K562 (cell line): Measurements from ENCODE around the gene LCNL1. TPM values are rescaled to one million over a fixed set of nuclear protein-coding genes. Genes with fewer than 3 reads are reported as not detected.

Experiments used
- ATAC-seq: fragments of 200-7000 bp; cut with Tn5 transposase; 3 replicates; pipeline ENCODE4 v1.9.1; 2020; ENCODE audit warnings: moderate library complexity
- BruUV-seq: library from RNA; stranded (reverse); fragments of 400-500 nt; replicated peaks from 2 replicates; lab custom pipeline; 2021; lab: Mats Ljungman, UMichigan
- CTCF ChIA-PET: fragments of 300-600 bp; formaldehyde crosslinking; extraction: SDS; loops from one replicate; lab custom pipeline; 2021; ENCODE audit warnings: low intra/inter-chr PET ratio; lab: Yijun Ruan, JAX
- POLR2A ChIA-PET: fragments of 300-600, 350-650 bp; sonication (Branson Sonifier 250); formaldehyde crosslinking; extraction: SDS; loops from one replicate; lab custom pipeline; 2021; ENCODE audit warnings: antibody characterized with exemption, inconsistent platforms; lab: Yijun Ruan, JAX
- DNase-seq, 4 experiments: peaks; one replicate each; pipeline versions ENCODE4 v3.0.0 to v3.0.0-alpha.2; 2011 to 2018; ENCODE audit warnings: low spot score in 3 of 4, mixed read lengths in 3 of 4; ENCODE audit errors: extremely low read depth in 1 of 4
- FAIRE-seq: peaks from 2 replicates; lab custom pipeline; 2011; peaks lifted over from hg19 to GRCh38; lab: Jason Lieb, UNC
- H2AFZ ChIP-seq: 2 replicates; pipeline ENCODE4 v1.6.0; 2011; ENCODE audit warnings: low read depth, low read length, control low read depth, inconsistent platforms
- H3K27ac ChIP-seq: fragments of 200-600 bp; 3 replicates; pipeline ENCODE4 v1.8.0; 2011; ENCODE audit warnings: low read depth, mild to moderate bottlenecking, control low read depth, inconsistent platforms, low read length, moderate library complexity, mixed read lengths; ENCODE audit errors: extremely low read depth
- H3K27me3 ChIP-seq, 2 experiments: fragments of 300-600 bp in 1 of 2; 2 replicates in 1 of 2; 3 replicates in 1 of 2; pipeline versions ENCODE4 v1.6.0 to v1.8.0; 2011; ENCODE audit warnings: inconsistent platforms in 2 of 2, low read length in 2 of 2, mild to moderate bottlenecking in 1 of 2, mixed read lengths in 1 of 2, moderate library complexity in 1 of 2; ENCODE audit not compliant: control insufficient read depth in 2 of 2, insufficient read depth in 2 of 2
- H3K36me3 ChIP-seq: fragments of 300-600 bp; 3 replicates; pipeline ENCODE4 v1.8.0; 2011; ENCODE audit warnings: mild to moderate bottlenecking, low read length, inconsistent platforms; ENCODE audit not compliant: control insufficient read depth, insufficient read depth
- H3K4me1 ChIP-seq, 2 experiments: fragments of 200-600 bp in 1 of 2; replicated peaks in 1 of 2; 2 replicates in 1 of 2; 3 replicates in 1 of 2; pipeline versions ENCODE4 v1.5.1 to v1.8.0; 2011; ENCODE audit warnings: inconsistent platforms in 2 of 2, low read length in 2 of 2, mild to moderate bottlenecking in 1 of 2, mixed read lengths in 1 of 2, moderate library complexity in 1 of 2; ENCODE audit not compliant: control insufficient read depth in 2 of 2, insufficient read depth in 2 of 2
- H3K4me2 ChIP-seq: 2 replicates; pipeline ENCODE4 v1.6.1; 2011; ENCODE audit warnings: low read length, control low read depth, inconsistent platforms, mixed read lengths; ENCODE audit not compliant: insufficient read depth
- H3K4me3 ChIP-seq: fragments of 200-600 bp; sonication (generic), shearing (Covaris generic); 2 replicates; pipeline ENCODE4 v1.5.1; 2016; ENCODE audit warnings: control low read depth, inconsistent platforms
- H3K79me2 ChIP-seq: fragments of 200-600 bp; 3 replicates; pipeline ENCODE4 v1.8.0; 2011; ENCODE audit warnings: low read length, inconsistent platforms; ENCODE audit not compliant: control insufficient read depth, insufficient read depth
- H3K9ac ChIP-seq, 2 experiments: 2 replicates each; pipeline versions ENCODE4 v1.6.0 to v1.6.1; 2011; ENCODE audit warnings: low read depth in 2 of 2, low read length in 2 of 2, control low read depth in 1 of 2, inconsistent platforms in 1 of 2, mild to moderate bottlenecking in 1 of 2, mixed read lengths in 1 of 2; ENCODE audit not compliant: insufficient read depth in 1 of 2
- H3K9me1 ChIP-seq: one replicate; pipeline ENCODE4 v1.6.0; 2011; ENCODE audit warnings: inconsistent platforms, mild to moderate bottlenecking, low read length, moderate library complexity; ENCODE audit not compliant: control insufficient read depth, insufficient read depth
- H3K9me3 ChIP-seq: replicated peaks from 2 replicates; pipeline ENCODE4 v1.5.1; 2011; ENCODE audit warnings: low read depth, low read length, inconsistent platforms; ENCODE audit not compliant: control insufficient read depth, insufficient read depth
- H4K20me1 ChIP-seq: replicated peaks from 2 replicates; pipeline ENCODE4 v1.6.1; 2011; ENCODE audit warnings: low read length, inconsistent platforms, mixed read lengths; ENCODE audit not compliant: control insufficient read depth, insufficient read depth
- ATF7 ChIP-seq: fragments of 450-650 bp; IDR thresholded peaks from 2 replicates; pipeline ENCODE4 v1.7.1; 2014; ENCODE audit warnings: mild to moderate bottlenecking, moderate library complexity
- BHLHE40 ChIP-seq: IDR thresholded peaks from 2 replicates; pipeline ENCODE4 v1.6.1; 2011; ENCODE audit warnings: low read length, improper control_type of control experiment
- CBX2 ChIP-seq: fragments of 200-600 bp; sonication (generic); IDR thresholded peaks from one replicate; pipeline ENCODE4 v1.6.1; 2012; ENCODE audit warnings: mild to moderate bottlenecking, low read length, inconsistent platforms; ENCODE audit not compliant: insufficient read depth, poor library complexity, severe bottlenecking
- HNRNPL ChIP-seq: fragments of 200-400 bp; formaldehyde crosslinking; IDR thresholded peaks from 2 replicates; pipeline ENCODE4 v1.6.1; 2017; ENCODE audit warnings: low read depth, mild to moderate bottlenecking, low read length
- L3MBTL2 ChIP-seq: fragments of 450-650 bp; IDR thresholded peaks from 2 replicates; pipeline ENCODE4 v1.6.1; 2016; ENCODE audit warnings: mild to moderate bottlenecking, moderate library complexity
- LARP7 ChIP-seq: fragments of 450-650 bp; IDR thresholded peaks from 2 replicates; pipeline ENCODE4 v1.6.1; 2016
- NFIC ChIP-seq: fragments of 450-650 bp; IDR thresholded peaks from 2 replicates; pipeline ENCODE4 v1.6.1; 2017; ENCODE audit warnings: mild to moderate bottlenecking, inconsistent platforms
- PKNOX1 ChIP-seq: fragments of 450-650 bp; IDR thresholded peaks from 2 replicates; pipeline ENCODE4 v1.6.1; 2016
- RNF2 ChIP-seq: sonication (generic); IDR thresholded peaks from 2 replicates; pipeline ENCODE4 v1.6.1; 2016
- SRSF3 ChIP-seq: fragments of 200-400 bp; formaldehyde crosslinking; IDR thresholded peaks from 2 replicates; pipeline ENCODE4 v1.6.1; 2016; ENCODE audit warnings: mild to moderate bottlenecking, low read length, moderate library complexity; ENCODE audit not compliant: insufficient read depth
- ZNF740 ChIP-seq, 3 experiments: fragments of 200-800 bp in 1 of 3; sonication (Bioruptor generic) in 1 of 3; sonication (generic) in 1 of 3; formaldehyde crosslinking in 1 of 3; IDR thresholded peaks; 2 replicates each; pipeline versions ENCODE4 v1.6.1 to v1.8.0; 2016 to 2022; ENCODE audit warnings: mild to moderate bottlenecking in 2 of 3, missing compliant biosample characterization in 2 of 3, missing genetic modification characterization in 2 of 3, missing genetic modification reagents in 1 of 3
- WGBS: fragments of 100-300 bp; shearing (Covaris generic); methylation state at CpG from one replicate; pipeline ENCODE4 v1.1.6; 2016; ENCODE audit warnings: low coverage, mixed read lengths; ENCODE audit not compliant: insufficient coverage; ENCODE audit errors: missing lambda C conversion rate; 5-methylcytosine and 5-hydroxymethylcytosine counted together
- in situ Hi-C: fragments of 300-500 bp; cut with MboI; formaldehyde crosslinking; loops from 4 replicates; pipeline ENCODE4 v1.15.0; 2018; ENCODE audit warnings: inconsistent platforms, mixed read lengths
- intact Hi-C: fragments of 100-400 bp; cut with micrococcal nuclease; formaldehyde crosslinking; loops from 2 replicates; pipeline ENCODE4 v1.14.2; 2022
- polyA plus RNA-seq, 8 experiments: library from polyadenylated mRNA; depleted of rRNA in 4 of 8; stranded (reverse) in 5 of 8; unstranded in 3 of 8; fragments of >200 nt; fragmentation: Nextera tagmentation in 2 of 8; fragmentation: Illumina TruSeq in 1 of 8; extraction: Ambion mirVana in 2 of 8; extraction: Trizol in 1 of 8; gene quantifications; 2 replicates each; pipeline versions ENCODE4 v1.2.1 to v1.2.3, GENCODE V29; 2011 to 2014; ENCODE audit warnings: inconsistent platforms in 1 of 8, missing spikeins in 1 of 8
- total RNA-seq, 7 experiments: library from RNA; depleted of rRNA in 6 of 7; stranded (reverse); fragments of >200 nt in 6 of 7; fragmentation: Illumina TruSeq in 2 of 7; extraction: Trizol in 2 of 7; gene quantifications; 2 replicates each; pipeline versions ENCODE4 v1.2.1 to v1.2.3, GENCODE V29; 2011 to 2021; ENCODE audit warnings: low replicate concordance in 1 of 7
- TF ChIP-seq, protein P1 (sequence below), 2 experiments: IDR thresholded peaks; 2 replicates each; pipeline ENCODE4 v1.6.1; 2011; ENCODE audit warnings: borderline replicate concordance in 1 of 2, control low read depth in 1 of 2, low read depth in 1 of 2, low read length in 1 of 2, mild to moderate bottlenecking in 1 of 2, mixed read lengths in 1 of 2, moderate library complexity in 1 of 2; ENCODE audit not compliant: insufficient read depth in 1 of 2, insufficient read length in 1 of 2, poor library complexity in 1 of 2, severe bottlenecking in 1 of 2; ENCODE audit errors: extremely low read depth in 1 of 2
- TF ChIP-seq, protein P2 (sequence below): sonication (generic); formaldehyde crosslinking; IDR thresholded peaks from 2 replicates; pipeline ENCODE4 v1.9.0; 2022; ENCODE audit warnings: mild to moderate bottlenecking, missing genetic modification reagents
- TF ChIP-seq, protein P3 (sequence below): sonication (generic); formaldehyde crosslinking; IDR thresholded peaks from 2 replicates; pipeline ENCODE4 v1.8.1; 2023; ENCODE audit warnings: mild to moderate bottlenecking, missing genetic modification reagents

LCNL1 gene
- total and polyA plus RNA-seq, 9 of the 15 experiments (the other 6 are each of a cell fraction or from before 2014, with no cell fraction given) = 0.04 to 0.16 (median 0.04) TPM; not detected in 4

- FAIRE-seq = no peak
- no TSS peak for BruUV-seq
- Histone ChIP-seq H3K79me2 (no peaks in the 10 kb centered on the region), H3K27me3 (no peaks in the 10 kb centered on the region), H3K36me3 (no peaks in the 10 kb centered on the region), H3K4me1 (peaks cover 0 to 70% of the 10 kb centered on the region in 2 experiments; a peak in 2 of 5 replicates), H3K27ac (no peak overlapping the region), H4K20me1 (no peaks in the 10 kb centered on the region), H3K9me3 (no peaks in the 10 kb centered on the region), H3K9me1 (no peaks in the 10 kb centered on the region), H3K9ac (peak overlapping the region in 1 of 2 experiments; percentile 80; a peak in 2 of 4 replicates), H2AFZ (peak overlapping the region; percentile 54; the same call in 1 of the 2 replicates), H3K4me2 (peak overlapping the region; percentile 41), H3K4me3 (no peak overlapping the region)
- in situ Hi-C loops (no loop called here), intact Hi-C loops (no loop called here)
- peak; percentile 96 for ATAC-seq
- 25% methylated on average over 40 of the region's 67 CpGs for WGBS
- ChIA-PET CTCF (no interaction called here), POLR2A (no interaction called here)
- DNase-seq = peak; percentile 75 to 97 (median 96)
- TF ChIP-seq, protein P1, sequence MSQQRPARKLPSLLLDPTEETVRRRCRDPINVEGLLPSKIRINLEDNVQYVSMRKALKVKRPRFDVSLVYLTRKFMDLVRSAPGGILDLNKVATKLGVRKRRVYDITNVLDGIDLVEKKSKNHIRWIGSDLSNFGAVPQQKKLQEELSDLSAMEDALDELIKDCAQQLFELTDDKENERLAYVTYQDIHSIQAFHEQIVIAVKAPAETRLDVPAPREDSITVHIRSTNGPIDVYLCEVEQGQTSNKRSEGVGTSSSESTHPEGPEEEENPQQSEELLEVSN (IDR thresholded peaks at IDR 0.05; ENCODE audit: borderline replicate concordance in 1 of 2, extremely low read depth in 1 of 2, insufficient read depth in 1 of 2, insufficient read length in 1 of 2, low read depth in 1 of 2, low read length in 1 of 2, poor library complexity in 1 of 2, severe bottlenecking in 1 of 2) = peak; percentile 78 to 95
- TF ChIP-seq, protein P2, sequence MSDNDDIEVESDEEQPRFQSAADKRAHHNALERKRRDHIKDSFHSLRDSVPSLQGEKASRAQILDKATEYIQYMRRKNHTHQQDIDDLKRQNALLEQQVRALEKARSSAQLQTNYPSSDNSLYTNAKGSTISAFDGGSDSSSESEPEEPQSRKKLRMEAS (CRISPR knock-in tag) = peak; percentile 87
- TF ChIP-seq CBX2 = no peak
- 0 out of 2 replicates have a peak, but pooled peaks have one; percentile 55 for TF ChIP-seq ZNF740 (CRISPR knock-in tag; IDR thresholded peaks at IDR 0.05)
- no peak for TF ChIP-seq ZNF740 (tag; IDR thresholded peaks at IDR 0.05)
- TF ChIP-seq ATF7 = no peak
- TF ChIP-seq L3MBTL2 = peak; percentile 69
- peak; percentile 93 for TF ChIP-seq HNRNPL
- TF ChIP-seq PKNOX1 = 0 out of 2 replicates have a peak, but pooled peaks have one; percentile 17
- TF ChIP-seq NFIC = peak; percentile 44
- peak; percentile 68 for TF ChIP-seq BHLHE40
- no peak for TF ChIP-seq LARP7
- no peak for TF ChIP-seq RNF2
- TF ChIP-seq SRSF3 = no peak
- TF ChIP-seq, protein P3, sequence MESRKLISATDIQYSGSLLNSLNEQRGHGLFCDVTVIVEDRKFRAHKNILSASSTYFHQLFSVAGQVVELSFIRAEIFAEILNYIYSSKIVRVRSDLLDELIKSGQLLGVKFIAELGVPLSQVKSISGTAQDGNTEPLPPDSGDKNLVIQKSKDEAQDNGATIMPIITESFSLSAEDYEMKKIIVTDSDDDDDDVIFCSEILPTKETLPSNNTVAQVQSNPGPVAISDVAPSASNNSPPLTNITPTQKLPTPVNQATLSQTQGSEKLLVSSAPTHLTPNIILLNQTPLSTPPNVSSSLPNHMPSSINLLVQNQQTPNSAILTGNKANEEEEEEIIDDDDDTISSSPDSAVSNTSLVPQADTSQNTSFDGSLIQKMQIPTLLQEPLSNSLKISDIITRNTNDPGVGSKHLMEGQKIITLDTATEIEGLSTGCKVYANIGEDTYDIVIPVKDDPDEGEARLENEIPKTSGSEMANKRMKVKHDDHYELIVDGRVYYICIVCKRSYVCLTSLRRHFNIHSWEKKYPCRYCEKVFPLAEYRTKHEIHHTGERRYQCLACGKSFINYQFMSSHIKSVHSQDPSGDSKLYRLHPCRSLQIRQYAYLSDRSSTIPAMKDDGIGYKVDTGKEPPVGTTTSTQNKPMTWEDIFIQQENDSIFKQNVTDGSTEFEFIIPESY (CRISPR knock-in tag) = peak; percentile 97
Observed at GRCh38 chr9:137012694-137013570, 30.1 kb downstream of the LCNL1 start.
